ENCODE data around the gene ASXL1.

DNA sequence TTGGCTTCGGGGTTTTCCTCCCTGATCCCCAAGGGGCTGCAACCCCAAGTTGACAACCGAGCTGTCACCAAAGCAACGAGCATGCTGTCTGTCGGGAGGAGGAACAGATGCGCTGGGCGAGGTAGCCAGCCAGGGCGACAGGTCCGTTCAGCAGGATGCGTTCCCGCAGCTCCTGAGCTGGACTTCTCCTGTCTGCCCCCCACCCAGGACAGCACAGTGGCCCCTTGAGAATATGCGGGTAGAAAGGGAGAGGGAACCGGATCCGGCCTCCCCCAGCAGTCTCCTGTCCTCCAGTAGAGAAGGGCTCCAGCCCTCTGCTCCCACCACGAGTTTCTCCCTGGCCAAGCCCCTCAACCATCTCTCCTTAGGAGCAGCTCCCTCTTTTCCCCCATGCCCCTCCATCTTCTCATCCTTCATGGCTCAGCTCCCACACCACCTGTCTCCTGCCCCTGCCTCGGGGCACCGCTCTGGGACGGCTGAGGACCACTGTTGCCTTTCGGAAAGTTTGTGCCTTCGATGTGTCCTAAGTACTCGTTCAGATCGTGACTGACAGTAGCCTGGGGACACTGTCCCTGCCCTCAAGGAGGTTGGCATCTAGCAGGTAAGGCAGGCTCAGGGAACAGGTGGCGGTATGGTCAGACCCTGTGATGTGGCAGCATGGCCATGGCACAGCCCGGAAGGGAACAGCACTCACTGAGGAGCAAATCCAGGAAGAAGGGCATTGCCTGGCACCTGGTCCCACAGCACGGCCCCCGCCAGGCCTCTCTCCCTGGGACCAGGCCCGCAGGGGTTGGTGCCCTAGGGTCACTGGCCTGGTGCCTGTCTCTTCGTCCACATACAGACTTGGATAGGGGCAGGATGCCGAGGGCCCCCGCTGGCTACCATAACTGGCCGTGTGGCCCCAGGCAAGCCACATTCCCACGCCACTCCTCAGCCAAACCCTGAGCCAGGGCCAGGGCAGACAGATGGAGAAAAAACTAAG, 96.3 kb downstream of the ASXL1 start:
- TF ChIP-seq, protein P1, sequence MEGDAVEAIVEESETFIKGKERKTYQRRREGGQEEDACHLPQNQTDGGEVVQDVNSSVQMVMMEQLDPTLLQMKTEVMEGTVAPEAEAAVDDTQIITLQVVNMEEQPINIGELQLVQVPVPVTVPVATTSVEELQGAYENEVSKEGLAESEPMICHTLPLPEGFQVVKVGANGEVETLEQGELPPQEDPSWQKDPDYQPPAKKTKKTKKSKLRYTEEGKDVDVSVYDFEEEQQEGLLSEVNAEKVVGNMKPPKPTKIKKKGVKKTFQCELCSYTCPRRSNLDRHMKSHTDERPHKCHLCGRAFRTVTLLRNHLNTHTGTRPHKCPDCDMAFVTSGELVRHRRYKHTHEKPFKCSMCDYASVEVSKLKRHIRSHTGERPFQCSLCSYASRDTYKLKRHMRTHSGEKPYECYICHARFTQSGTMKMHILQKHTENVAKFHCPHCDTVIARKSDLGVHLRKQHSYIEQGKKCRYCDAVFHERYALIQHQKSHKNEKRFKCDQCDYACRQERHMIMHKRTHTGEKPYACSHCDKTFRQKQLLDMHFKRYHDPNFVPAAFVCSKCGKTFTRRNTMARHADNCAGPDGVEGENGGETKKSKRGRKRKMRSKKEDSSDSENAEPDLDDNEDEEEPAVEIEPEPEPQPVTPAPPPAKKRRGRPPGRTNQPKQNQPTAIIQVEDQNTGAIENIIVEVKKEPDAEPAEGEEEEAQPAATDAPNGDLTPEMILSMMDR (IDR thresholded peaks at IDR 0.05 in 8 of 11, conservative IDR thresholded peaks at IDR 0.05 in 3 of 11) = no peak
- TF ChIP-seq POLR2AphosphoS5 (IDR thresholded peaks at IDR 0.05) (peak in 1 of 3 donors; percentile 17), POLR2A (IDR thresholded peaks at IDR 0.05) (no peak)
